Right lobe of liver (tissue), 6 donors: ENCODE results near the gene SLC2A10. TPM values are rescaled to one million over a fixed set of nuclear protein-coding genes. Genes with fewer than 3 reads are reported as not detected.

Source experiments
- ATAC-seq, 4 donors: fragments of 200-7000 bp; cut with Tn5 transposase; one replicate each; pipeline ENCODE4 v1.9.1; 2020; ENCODE audit warnings: mild to moderate bottlenecking in 4 of 4, moderate library complexity in 4 of 4
- DNase-seq, 3 donors: peaks; one replicate each; pipeline ENCODE4 v3.0.0-alpha.2; 2020
- H3K27ac ChIP-seq, 3 donors: fragments of 200-600 bp; one replicate each; pipeline ENCODE4 v1.8.0; 2022
- H3K27me3 ChIP-seq, 2 donors: fragments of 200-600 bp; one replicate each; pipeline ENCODE4 v1.8.0; 2022
- H3K36me3 ChIP-seq, 4 donors: fragments of 200-600 bp; sonication (generic) in 1 of 4; one replicate each; pipeline versions ENCODE4 v1.5.1 to v1.8.0; 2017 to 2022; ENCODE audit warnings: control low read depth in 1 of 4
- H3K4me1 ChIP-seq, 4 donors: fragments of 200-600 bp; sonication (generic) in 1 of 4; one replicate each; pipeline versions ENCODE4 v1.5.1 to v1.8.0; 2017 to 2022; ENCODE audit warnings: control low read depth in 1 of 4
- H3K4me3 ChIP-seq, 3 donors: fragments of 200-600 bp; one replicate each; pipeline ENCODE4 v1.8.0; 2022
- H3K9me3 ChIP-seq, 4 donors: fragments of 200-600 bp; sonication (generic) in 1 of 4; one replicate each; pipeline versions ENCODE4 v1.5.1 to v1.8.0; 2017 to 2022; ENCODE audit warnings: control low read depth in 1 of 4
- POLR2A ChIP-seq: fragments of 450-650 bp; IDR thresholded peaks from one replicate; pipeline ENCODE4 v1.6.1; 2017; ENCODE audit warnings: antibody characterized with exemption, mild to moderate bottlenecking
- WGBS: methylation state at CpG from one replicate; pipeline ENCODE4 v1.1.6; 2018; ENCODE audit warnings: low coverage, low lambda C conversion rate; ENCODE audit not compliant: insufficient coverage; ENCODE audit errors: missing lambda C conversion rate; 5-methylcytosine and 5-hydroxymethylcytosine counted together
- intact Hi-C, 2 donors: fragments of 100-400 bp; cut with DNase I; formaldehyde crosslinking; loops; one replicate each; pipeline versions ENCODE4 v1.11.2 to v1.14.1; 2022
- total RNA-seq, 6 experiments: library from RNA; depleted of rRNA in 2 of 6; stranded (reverse); fragments of >200 nt in 2 of 6; fragmentation: NEBNext Ultra II Directional in 3 of 6; extraction: Animal tissue kit (Norgen Biotek cat#: 25700) in 3 of 6; gene quantifications; one replicate each; pipeline versions ENCODE4 v1.1.0 to v1.2.4, GENCODE V29; 2016 to 2023
- TF ChIP-seq, protein P1 (sequence below), 4 donors: fragments of 200-600 bp in 3 of 4; fragments of 450-650 bp in 1 of 4; IDR thresholded peaks; one replicate each; pipeline versions ENCODE4 v1.5.1 to v1.8.0; 2016 to 2022; ENCODE audit warnings: antibody characterized with exemption in 4 of 4, mild to moderate bottlenecking in 2 of 4
- donor health status: DM: no; HTN: yes; CAD: no.
- donor health status: DM: no; HTN: no; CAD: no.
- donor health status: DM: no; HTN: no; CAD: no.
- donor health status: DM: no; HTN: yes; CAD: no.
- donor health status: DM: no; HTN: yes; CAD: no.

The SLC2A10 gene
- total RNA-seq, 6 experiments from 2014 or later: 35.4 to 47.3 (median 42.7) TPM

DNA sequence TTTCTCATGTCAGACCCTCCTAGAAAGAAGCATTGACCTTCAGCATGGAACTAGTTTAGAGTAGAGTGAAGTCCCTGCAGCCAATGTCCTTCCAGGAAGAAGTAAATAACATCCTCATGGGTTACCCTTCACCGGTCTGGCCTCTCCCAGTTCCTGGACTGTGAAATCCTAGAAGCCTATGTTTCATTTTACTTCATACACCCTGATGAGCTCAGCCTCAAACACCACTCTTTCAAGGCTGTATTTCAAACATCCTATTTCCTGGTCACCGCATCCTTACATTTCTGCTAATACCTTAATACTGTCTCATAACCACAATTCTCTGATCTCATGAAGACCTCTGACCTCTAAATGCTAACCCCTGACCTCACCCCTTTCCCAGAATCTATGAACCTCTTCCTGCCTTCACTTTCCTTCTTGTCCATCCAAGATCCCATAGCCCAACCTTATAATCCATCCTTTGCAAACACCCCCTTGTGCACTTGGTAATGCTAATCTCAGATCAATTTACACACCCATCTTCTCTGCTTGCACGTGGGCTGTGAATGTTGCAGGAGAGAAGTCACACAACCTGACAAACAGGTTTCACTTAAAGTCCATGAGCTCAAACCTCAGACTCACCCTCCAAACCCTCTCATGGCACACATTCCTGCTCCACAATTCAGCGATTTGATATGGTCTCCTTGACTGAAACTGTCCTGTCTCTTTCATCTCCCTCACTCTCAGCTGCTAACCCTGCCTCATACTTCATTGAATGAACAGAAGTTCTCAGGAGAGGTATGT is 30.2 kb downstream of the SLC2A10 start:
- Histone ChIP-seq H3K27me3 (no peaks in the 10 kb centered on the region), H3K4me3 (no peak overlapping the region), H3K36me3 (peaks cover 0 to 5% (median 0%) of the 10 kb centered on the region in 4 donors), H3K4me1 (peaks cover 0 to 7% (median 0%) of the 10 kb centered on the region in 4 donors), H3K27ac (no peak overlapping the region), H3K9me3 (no peaks in the 10 kb centered on the region)
- TF ChIP-seq POLR2A: no peak
- TF ChIP-seq, protein P1, sequence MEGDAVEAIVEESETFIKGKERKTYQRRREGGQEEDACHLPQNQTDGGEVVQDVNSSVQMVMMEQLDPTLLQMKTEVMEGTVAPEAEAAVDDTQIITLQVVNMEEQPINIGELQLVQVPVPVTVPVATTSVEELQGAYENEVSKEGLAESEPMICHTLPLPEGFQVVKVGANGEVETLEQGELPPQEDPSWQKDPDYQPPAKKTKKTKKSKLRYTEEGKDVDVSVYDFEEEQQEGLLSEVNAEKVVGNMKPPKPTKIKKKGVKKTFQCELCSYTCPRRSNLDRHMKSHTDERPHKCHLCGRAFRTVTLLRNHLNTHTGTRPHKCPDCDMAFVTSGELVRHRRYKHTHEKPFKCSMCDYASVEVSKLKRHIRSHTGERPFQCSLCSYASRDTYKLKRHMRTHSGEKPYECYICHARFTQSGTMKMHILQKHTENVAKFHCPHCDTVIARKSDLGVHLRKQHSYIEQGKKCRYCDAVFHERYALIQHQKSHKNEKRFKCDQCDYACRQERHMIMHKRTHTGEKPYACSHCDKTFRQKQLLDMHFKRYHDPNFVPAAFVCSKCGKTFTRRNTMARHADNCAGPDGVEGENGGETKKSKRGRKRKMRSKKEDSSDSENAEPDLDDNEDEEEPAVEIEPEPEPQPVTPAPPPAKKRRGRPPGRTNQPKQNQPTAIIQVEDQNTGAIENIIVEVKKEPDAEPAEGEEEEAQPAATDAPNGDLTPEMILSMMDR (IDR thresholded peaks at IDR 0.05): no peak
- 57% methylated on average over 4 of the region's 4 CpGs for WGBS
- DNase-seq: no peak
- intact Hi-C loops: no loop called here
- no peak for ATAC-seq

DNA sequence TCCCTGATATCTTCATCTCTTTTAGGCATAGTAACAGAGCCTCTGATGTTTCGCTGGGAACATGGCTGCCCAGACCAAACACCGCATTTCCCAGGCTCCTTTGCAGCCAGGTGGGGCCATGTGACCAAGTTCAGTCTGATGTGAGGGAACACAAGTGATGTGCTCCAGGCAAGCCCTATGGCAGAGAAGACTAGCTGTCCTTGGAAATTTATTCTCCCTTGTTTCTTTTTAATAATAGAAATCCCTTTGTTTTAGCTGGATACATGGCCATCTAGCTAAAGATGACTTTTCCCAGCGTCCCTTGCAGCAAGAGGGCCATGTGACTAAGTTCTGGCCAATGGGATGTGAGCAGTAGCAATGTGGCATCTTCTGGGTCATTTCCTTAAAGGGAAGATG is 30.8 kb downstream of the SLC2A10 start:
- WGBS: 73% methylated on average over 2 of the region's 3 CpGs
- ATAC-seq (no peak), DNase-seq (no peak)
- Histone ChIP-seq H3K4me1 (peaks cover 0 to 7% (median 0%) of the 10 kb centered on the region in 4 donors), H3K9me3 (no peaks in the 10 kb centered on the region), H3K27ac (no peak overlapping the region), H3K27me3 (no peaks in the 10 kb centered on the region), H3K36me3 (peaks cover 0 to 2% (median 0%) of the 10 kb centered on the region in 4 donors), H3K4me3 (no peak overlapping the region)
- TF ChIP-seq, protein P1 (IDR thresholded peaks at IDR 0.05): no peak
- TF ChIP-seq POLR2A: no peak
- intact Hi-C loops: no loop called here

DNA sequence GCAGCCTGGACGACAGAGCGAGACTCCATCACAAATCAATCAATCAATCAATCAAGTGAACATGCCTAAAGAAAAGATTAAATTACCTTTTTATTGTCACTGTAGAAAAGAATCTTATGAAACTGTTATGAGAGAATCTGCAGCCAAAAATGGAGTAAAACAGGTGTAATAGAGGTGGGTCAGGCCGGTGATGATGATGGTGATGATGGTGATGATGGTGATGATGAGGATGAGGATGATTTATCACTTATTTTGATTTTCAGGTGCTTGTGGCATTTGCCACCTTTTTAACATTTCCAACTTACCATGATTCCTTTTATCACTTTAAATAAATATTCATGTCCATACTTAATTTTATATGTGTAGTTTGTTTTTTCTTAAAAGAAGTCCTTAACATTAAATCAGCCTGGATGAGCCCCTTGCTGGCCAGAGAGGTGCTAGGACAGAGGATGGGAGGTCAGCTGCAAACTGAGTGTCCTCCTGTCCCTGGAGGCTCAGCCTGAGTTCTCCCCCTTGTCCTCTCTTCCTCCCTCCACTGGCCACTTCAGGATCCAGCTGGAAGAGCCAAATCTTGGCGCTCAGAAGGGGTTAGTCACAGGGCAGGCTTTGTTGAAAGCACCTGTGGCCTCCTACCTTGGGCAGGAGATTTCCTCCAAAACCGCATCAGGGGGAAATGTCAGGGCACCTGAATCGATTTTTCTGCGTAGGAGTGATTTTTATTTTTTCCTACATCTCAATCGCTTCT is 32.6 kb downstream of the SLC2A10 start:
- TF ChIP-seq POLR2A: no peak
- TF ChIP-seq, protein P1 (IDR thresholded peaks at IDR 0.05): no peak
- no peaks in the 10 kb centered on the region for H3K4me1 ChIP-seq
- no peak for ATAC-seq

DNA sequence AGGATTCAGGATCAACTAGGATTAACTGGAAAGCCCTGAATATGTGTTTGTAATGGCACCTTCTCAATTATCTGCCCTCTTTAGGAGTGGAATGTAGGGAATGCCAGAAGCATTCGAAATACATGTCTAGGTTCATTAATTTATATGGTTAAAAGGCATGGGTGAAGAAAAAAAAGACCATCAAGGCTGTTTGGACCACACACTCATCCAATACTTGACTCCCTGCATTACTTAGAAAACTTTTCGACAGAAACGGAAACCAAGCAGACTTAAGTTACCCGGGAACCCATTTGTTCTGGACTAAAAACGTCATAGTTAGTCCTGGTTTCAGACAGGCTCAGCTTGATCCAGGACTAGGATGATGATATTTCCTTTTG is 33.2 kb downstream of the SLC2A10 start:
- 68% methylated on average over 5 of the region's 5 CpGs for WGBS
- no peaks in the 10 kb centered on the region for H3K36me3 ChIP-seq
- H3K4me1 ChIP-seq: no peaks in the 10 kb centered on the region
- H3K27ac ChIP-seq: no peak overlapping the region
- no peaks in the 10 kb centered on the region for H3K9me3 ChIP-seq
- H3K27me3 ChIP-seq: no peaks in the 10 kb centered on the region
- TF ChIP-seq, protein P1 (IDR thresholded peaks at IDR 0.05): no peak
- TF ChIP-seq POLR2A: no peak
- intact Hi-C loops: no loop called here
- DNase-seq: no peak
- no peak for ATAC-seq
- H3K4me3 ChIP-seq: no peak overlapping the region

More for the DNA sequence above, 32.6 kb downstream of the SLC2A10 start:
- Histone ChIP-seq H3K4me3 (no peak overlapping the region), H3K27ac (no peak overlapping the region), H3K9me3 (no peaks in the 10 kb centered on the region), H3K27me3 (no peaks in the 10 kb centered on the region), H3K36me3 (no peaks in the 10 kb centered on the region)
- 75% methylated on average over 4 of the region's 8 CpGs for WGBS
- no peak for DNase-seq
- intact Hi-C loops: no loop called here
